GM19099 (cell line): ENCODE data around the gene SKI.

Experiments used
- POLR2A ChIP-seq: IDR thresholded peaks from 3 replicates; pipeline ENCODE4 v1.6.1; 2011; ENCODE audit warnings: low read depth; ENCODE audit not compliant: insufficient read length; ENCODE audit errors: extremely low read depth

Gene SKI

DNA sequence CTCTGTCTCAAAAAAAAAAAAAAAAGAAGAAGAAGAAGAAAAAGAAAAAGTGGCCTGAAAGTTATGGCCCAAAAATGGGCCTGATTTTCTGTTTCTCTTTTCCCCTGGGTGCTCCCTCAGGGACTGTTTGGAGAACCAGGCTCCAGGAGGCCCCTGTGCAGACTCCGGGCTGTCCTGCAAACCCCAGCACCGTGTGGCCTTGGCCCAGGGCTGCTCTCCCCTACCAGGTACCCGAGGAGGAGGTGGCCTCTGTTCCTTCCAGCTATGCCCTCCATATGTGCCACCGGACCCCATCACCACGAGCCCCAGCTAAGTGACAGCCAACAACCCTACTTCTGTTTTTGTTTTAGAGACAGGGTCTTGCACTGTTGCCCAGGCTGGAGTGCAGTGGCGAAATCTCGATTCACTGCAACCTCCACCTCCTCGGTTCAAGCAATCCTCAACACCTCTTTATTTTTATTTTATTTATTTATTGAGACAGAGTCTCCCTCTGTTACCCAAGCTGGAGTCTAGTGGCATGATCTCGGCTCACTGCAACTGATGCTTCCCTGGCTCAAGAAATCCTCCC is 26.0 kb upstream of the SKI start:
- no peak for TF ChIP-seq POLR2A

GRCh38 chr1:2202843-2203601 is 25.1 kb upstream of the SKI start:
- TF ChIP-seq POLR2A: no peak

GRCh38 chr1:2203671-2204414 is 24.3 kb upstream of the SKI start:
- TF ChIP-seq POLR2A: no peak

- no peak for TF ChIP-seq POLR2A
These were observed 23.5 kb upstream of the SKI start for GRCh38 chr1:2204415-2205190.

GRCh38 chr1:2205191-2205952 is 22.7 kb upstream of the SKI start:
- peak; percentile 25 for TF ChIP-seq POLR2A

DNA sequence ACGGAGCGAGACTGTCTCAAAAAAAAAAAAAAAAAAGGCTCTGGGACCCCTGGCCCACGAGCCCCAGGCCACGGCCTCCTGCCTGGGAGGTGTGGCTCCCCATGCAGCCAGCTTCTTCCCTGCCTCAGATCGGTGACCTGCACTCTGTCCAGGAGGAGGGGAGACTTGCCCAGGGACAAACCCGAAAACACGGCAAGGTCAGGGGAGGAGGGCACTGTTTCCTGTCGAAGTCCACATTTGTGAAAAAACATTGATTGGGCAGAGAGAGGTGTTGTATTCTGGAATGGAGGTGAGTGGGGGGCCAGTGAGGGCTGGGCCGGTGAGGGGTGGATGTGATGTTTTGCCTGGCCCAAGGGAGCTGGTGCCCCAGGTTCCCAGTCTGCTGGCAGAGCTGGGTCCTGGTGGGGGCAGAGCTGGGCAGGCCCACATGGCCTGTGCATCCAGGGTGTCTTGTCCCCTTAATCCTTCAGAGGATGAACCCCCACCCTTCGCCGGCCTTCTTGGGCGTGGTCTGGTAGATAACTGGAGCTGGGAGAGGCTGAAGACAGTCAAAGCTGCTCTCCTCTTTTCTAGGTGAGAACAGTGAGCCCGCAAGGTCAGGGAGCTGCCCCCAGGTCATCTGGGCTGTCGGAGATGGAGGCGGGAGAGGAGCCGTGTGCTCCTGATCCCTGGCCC is 21.2 kb upstream of the SKI start:
- no peak for TF ChIP-seq POLR2A

DNA sequence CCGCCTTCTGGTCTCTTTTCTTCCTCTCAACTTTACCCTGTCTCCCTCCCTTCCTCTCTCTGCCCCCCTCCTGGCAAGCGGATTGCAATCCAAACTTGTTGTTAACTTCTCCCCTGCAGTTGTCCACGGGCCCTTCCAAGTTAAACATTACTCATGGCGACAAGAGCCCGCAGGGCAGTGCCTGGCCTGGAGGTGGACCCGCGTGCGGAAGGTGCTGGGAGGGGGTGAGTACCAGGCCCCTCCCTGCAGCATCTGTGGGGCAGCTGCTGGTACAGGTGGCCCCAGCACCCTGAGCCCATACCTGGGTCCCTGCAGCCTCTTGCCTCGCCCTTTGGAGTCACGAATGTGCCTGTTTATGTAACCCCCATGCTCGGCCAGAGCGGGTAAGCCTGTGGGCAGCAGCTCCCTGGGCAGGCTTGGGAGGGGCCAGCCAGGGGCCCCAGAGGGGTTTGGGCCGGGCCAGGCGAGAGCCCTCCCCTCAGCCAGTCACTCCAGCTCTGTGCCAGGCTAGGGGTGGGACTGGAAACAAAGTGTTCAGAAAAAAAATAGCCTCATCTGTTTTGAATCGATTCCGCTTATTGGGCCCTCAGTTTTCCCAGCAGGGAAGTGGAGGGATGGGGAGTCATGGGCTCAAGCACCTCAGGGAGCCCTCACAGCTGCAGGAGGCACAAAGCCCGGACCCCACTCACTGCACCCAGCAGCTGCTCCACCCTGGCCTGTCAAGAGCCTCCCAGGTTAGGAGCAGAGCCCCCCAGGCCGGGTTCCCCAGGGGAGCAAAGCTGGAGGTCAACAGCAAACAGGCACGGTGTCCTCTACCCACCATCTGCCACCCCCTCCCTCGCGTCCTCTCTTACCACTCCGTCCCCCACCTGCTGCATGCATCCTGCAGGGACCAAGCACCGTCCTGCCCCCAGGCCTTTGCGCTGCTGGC is 19.5 kb upstream of the SKI start:
- TF ChIP-seq POLR2A: no peak

GRCh38 chr1:2209400-2210083 is 18.6 kb upstream of the SKI start:
- TF ChIP-seq POLR2A: no peak

DNA sequence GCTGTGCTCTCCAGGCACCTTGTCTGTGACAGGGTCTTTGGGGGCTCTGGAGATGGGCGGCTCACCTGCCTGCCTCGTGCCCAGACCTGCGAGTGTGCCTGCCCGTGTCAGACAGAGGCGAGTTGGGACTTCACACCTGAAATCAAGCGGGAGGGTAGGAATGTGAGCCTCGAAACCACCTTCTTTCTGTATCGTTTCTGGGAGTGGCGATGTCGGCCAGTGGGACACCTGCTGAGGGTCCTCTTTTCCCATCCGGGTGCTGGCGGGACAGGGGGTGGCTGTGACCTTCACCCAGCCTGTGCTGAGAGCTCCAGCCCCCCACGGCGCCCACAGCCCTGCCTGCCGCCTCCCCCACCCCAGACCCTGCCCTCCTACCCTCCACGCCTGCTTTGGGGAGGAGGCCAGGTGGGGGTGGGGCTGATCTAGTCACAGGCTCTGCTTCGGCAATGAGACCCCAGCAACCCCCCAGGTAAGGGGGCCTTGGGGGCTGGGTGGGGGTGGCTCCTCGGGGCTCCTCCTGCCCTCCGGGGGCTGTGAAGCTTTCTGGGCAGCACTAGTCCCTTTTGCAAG is 17.9 kb upstream of the SKI start:
- TF ChIP-seq POLR2A: no peak

GRCh38 chr1:2210786-2211185 is 17.3 kb upstream of the SKI start:
- no peak for TF ChIP-seq POLR2A

- TF ChIP-seq POLR2A: no peak
These were observed 15.9 kb upstream of the SKI start for GRCh38 chr1:2212274-2212531.
